K562 (cell line): ENCODE results near the gene NPVF. TPM values are rescaled to one million over a fixed set of nuclear protein-coding genes. Genes with fewer than 3 reads are reported as not detected.

Experiments
- ATAC-seq: fragments of 200-7000 bp; cut with Tn5 transposase; 3 replicates; pipeline ENCODE4 v1.9.1; 2020; ENCODE audit warnings: moderate library complexity
- BruUV-seq: library from RNA; stranded (reverse); fragments of 400-500 nt; replicated peaks from 2 replicates; lab custom pipeline; 2021; lab: Mats Ljungman, UMichigan
- CTCF ChIA-PET: fragments of 300-600 bp; formaldehyde crosslinking; extraction: SDS; loops from one replicate; lab custom pipeline; 2021; ENCODE audit warnings: low intra/inter-chr PET ratio; lab: Yijun Ruan, JAX
- POLR2A ChIA-PET: fragments of 300-600, 350-650 bp; sonication (Branson Sonifier 250); formaldehyde crosslinking; extraction: SDS; loops from one replicate; lab custom pipeline; 2021; ENCODE audit warnings: antibody characterized with exemption, inconsistent platforms; lab: Yijun Ruan, JAX
- DNase-seq, 4 experiments: peaks; one replicate each; pipeline versions ENCODE4 v3.0.0 to v3.0.0-alpha.2; 2011 to 2018; ENCODE audit warnings: low spot score in 3 of 4, mixed read lengths in 3 of 4; ENCODE audit errors: extremely low read depth in 1 of 4
- FAIRE-seq: peaks from 2 replicates; lab custom pipeline; 2011; peaks lifted over from hg19 to GRCh38; lab: Jason Lieb, UNC
- H2AFZ ChIP-seq: 2 replicates; pipeline ENCODE4 v1.6.0; 2011; ENCODE audit warnings: low read depth, low read length, control low read depth, inconsistent platforms
- H3K27ac ChIP-seq: fragments of 200-600 bp; 3 replicates; pipeline ENCODE4 v1.8.0; 2011; ENCODE audit warnings: low read depth, mild to moderate bottlenecking, control low read depth, inconsistent platforms, low read length, moderate library complexity, mixed read lengths; ENCODE audit errors: extremely low read depth
- H3K27me3 ChIP-seq, 2 experiments: fragments of 300-600 bp in 1 of 2; 2 replicates in 1 of 2; 3 replicates in 1 of 2; pipeline versions ENCODE4 v1.6.0 to v1.8.0; 2011; ENCODE audit warnings: inconsistent platforms in 2 of 2, low read length in 2 of 2, mild to moderate bottlenecking in 1 of 2, mixed read lengths in 1 of 2, moderate library complexity in 1 of 2; ENCODE audit not compliant: control insufficient read depth in 2 of 2, insufficient read depth in 2 of 2
- H3K36me3 ChIP-seq: fragments of 300-600 bp; 3 replicates; pipeline ENCODE4 v1.8.0; 2011; ENCODE audit warnings: mild to moderate bottlenecking, low read length, inconsistent platforms; ENCODE audit not compliant: control insufficient read depth, insufficient read depth
- H3K4me1 ChIP-seq, 2 experiments: fragments of 200-600 bp in 1 of 2; replicated peaks in 1 of 2; 2 replicates in 1 of 2; 3 replicates in 1 of 2; pipeline versions ENCODE4 v1.5.1 to v1.8.0; 2011; ENCODE audit warnings: inconsistent platforms in 2 of 2, low read length in 2 of 2, mild to moderate bottlenecking in 1 of 2, mixed read lengths in 1 of 2, moderate library complexity in 1 of 2; ENCODE audit not compliant: control insufficient read depth in 2 of 2, insufficient read depth in 2 of 2
- H3K4me2 ChIP-seq: 2 replicates; pipeline ENCODE4 v1.6.1; 2011; ENCODE audit warnings: low read length, control low read depth, inconsistent platforms, mixed read lengths; ENCODE audit not compliant: insufficient read depth
- H3K4me3 ChIP-seq: fragments of 200-600 bp; sonication (generic), shearing (Covaris generic); 2 replicates; pipeline ENCODE4 v1.5.1; 2016; ENCODE audit warnings: control low read depth, inconsistent platforms
- H3K79me2 ChIP-seq: fragments of 200-600 bp; 3 replicates; pipeline ENCODE4 v1.8.0; 2011; ENCODE audit warnings: low read length, inconsistent platforms; ENCODE audit not compliant: control insufficient read depth, insufficient read depth
- H3K9ac ChIP-seq, 2 experiments: 2 replicates each; pipeline versions ENCODE4 v1.6.0 to v1.6.1; 2011; ENCODE audit warnings: low read depth in 2 of 2, low read length in 2 of 2, control low read depth in 1 of 2, inconsistent platforms in 1 of 2, mild to moderate bottlenecking in 1 of 2, mixed read lengths in 1 of 2; ENCODE audit not compliant: insufficient read depth in 1 of 2
- H3K9me1 ChIP-seq: one replicate; pipeline ENCODE4 v1.6.0; 2011; ENCODE audit warnings: inconsistent platforms, mild to moderate bottlenecking, low read length, moderate library complexity; ENCODE audit not compliant: control insufficient read depth, insufficient read depth
- H3K9me3 ChIP-seq: replicated peaks from 2 replicates; pipeline ENCODE4 v1.5.1; 2011; ENCODE audit warnings: low read depth, low read length, inconsistent platforms; ENCODE audit not compliant: control insufficient read depth, insufficient read depth
- H4K20me1 ChIP-seq: replicated peaks from 2 replicates; pipeline ENCODE4 v1.6.1; 2011; ENCODE audit warnings: low read length, inconsistent platforms, mixed read lengths; ENCODE audit not compliant: control insufficient read depth, insufficient read depth
- ASH1L ChIP-seq: fragments of 450-650 bp; IDR thresholded peaks from 2 replicates; pipeline ENCODE4 v1.6.1; 2018; ENCODE audit warnings: borderline replicate concordance, mild to moderate bottlenecking, low read depth; ENCODE audit not compliant: partially characterized antibody
- BRF2 ChIP-seq: IDR thresholded peaks from 3 replicates; pipeline ENCODE4 v1.6.1; 2011; ENCODE audit warnings: borderline replicate concordance, mild to moderate bottlenecking; ENCODE audit not compliant: insufficient read length, insufficient read depth
- CGGBP1 ChIP-seq: fragments of 250-450 bp; sonication (Bioruptor Pico); IDR thresholded peaks from 2 replicates; pipeline ENCODE4 v1.9.0; 2021; ENCODE audit warnings: mild to moderate bottlenecking
- DIDO1 ChIP-seq: fragments of 450-650 bp; IDR thresholded peaks from 2 replicates; pipeline ENCODE4 v1.6.1; 2016; ENCODE audit warnings: low read depth, missing biosample characterization, missing genetic modification characterization
- E2F1 ChIP-seq: sonication (generic); formaldehyde crosslinking; IDR thresholded peaks from 2 replicates; pipeline ENCODE4 v1.8.1; 2023; ENCODE audit warnings: mild to moderate bottlenecking, missing genetic modification reagents, moderate library complexity
- ETS2 ChIP-seq: IDR thresholded peaks from 2 replicates; pipeline ENCODE4 v1.6.1; 2016; ENCODE audit warnings: borderline replicate concordance, missing genetic modification characterization, mild to moderate bottlenecking, moderate library complexity, missing compliant biosample characterization; ENCODE audit not compliant: poor library complexity, severe bottlenecking
- FOSL1 ChIP-seq: fragments of 200-800 bp; sonication (Bioruptor generic); conservative IDR thresholded peaks from 2 replicates; pipeline ENCODE4 v1.6.1; 2016; ENCODE audit warnings: missing genetic modification characterization, missing compliant biosample characterization
- GTF2E2 ChIP-seq: fragments of 200-800 bp; sonication (Bioruptor generic); IDR thresholded peaks from 2 replicates; pipeline ENCODE4 v1.6.1; 2016; ENCODE audit warnings: missing genetic modification characterization, missing compliant biosample characterization
- LEF1 ChIP-seq: fragments of 450-650 bp; IDR thresholded peaks from 2 replicates; pipeline ENCODE4 v1.6.1; 2016; ENCODE audit warnings: mild to moderate bottlenecking
- NRF1 ChIP-seq, 2 experiments: fragments of 450-650 bp; IDR thresholded peaks in 1 of 2; conservative IDR thresholded peaks in 1 of 2; 2 replicates each; pipeline ENCODE4 v1.6.1; 2014; ENCODE audit warnings: mild to moderate bottlenecking in 2 of 2
- PCBP1 ChIP-seq: fragments of 200-400 bp; formaldehyde crosslinking; IDR thresholded peaks from 2 replicates; pipeline ENCODE4 v1.6.1; 2018; ENCODE audit warnings: mild to moderate bottlenecking, low read depth, low read length; ENCODE audit not compliant: poor library complexity, severe bottlenecking
- TSHZ1 ChIP-seq: fragments of 250-450 bp; sonication (Bioruptor Pico); IDR thresholded peaks from 2 replicates; pipeline ENCODE4 v1.4.0; 2020; ENCODE audit warnings: mild to moderate bottlenecking, moderate library complexity
- ZC3H8 ChIP-seq: fragments of 450-650 bp; IDR thresholded peaks from 2 replicates; pipeline ENCODE4 v1.6.1; 2017
- ZNF175 ChIP-seq: fragments of 200-800 bp; sonication (Bioruptor generic); IDR thresholded peaks from 2 replicates; pipeline ENCODE4 v1.6.1; 2016; ENCODE audit warnings: low read depth, mild to moderate bottlenecking, missing genetic modification characterization, missing compliant biosample characterization
- ZNF239 ChIP-seq: fragments of 250-450 bp; sonication (Bioruptor Pico); IDR thresholded peaks from 2 replicates; pipeline ENCODE4 v1.4.0; 2020; ENCODE audit warnings: mild to moderate bottlenecking
- ZNF444 ChIP-seq: fragments of 250-450 bp; sonication (Bioruptor Pico); IDR thresholded peaks from 2 replicates; pipeline ENCODE4 v1.4.0; 2020; ENCODE audit warnings: mild to moderate bottlenecking, moderate library complexity
- ZSCAN32 ChIP-seq: fragments of 450-650 bp; formaldehyde crosslinking; IDR thresholded peaks from 2 replicates; pipeline ENCODE4 v1.4.0; 2020; ENCODE audit warnings: mild to moderate bottlenecking, moderate library complexity
- WGBS: fragments of 100-300 bp; shearing (Covaris generic); methylation state at CpG from one replicate; pipeline ENCODE4 v1.1.6; 2016; ENCODE audit warnings: low coverage, mixed read lengths; ENCODE audit not compliant: insufficient coverage; ENCODE audit errors: missing lambda C conversion rate; 5-methylcytosine and 5-hydroxymethylcytosine counted together
- in situ Hi-C: fragments of 300-500 bp; cut with MboI; formaldehyde crosslinking; loops from 4 replicates; pipeline ENCODE4 v1.15.0; 2018; ENCODE audit warnings: inconsistent platforms, mixed read lengths
- intact Hi-C: fragments of 100-400 bp; cut with micrococcal nuclease; formaldehyde crosslinking; loops from 2 replicates; pipeline ENCODE4 v1.14.2; 2022
- polyA plus RNA-seq, 8 experiments: library from polyadenylated mRNA; depleted of rRNA in 4 of 8; stranded (reverse) in 5 of 8; unstranded in 3 of 8; fragments of >200 nt; fragmentation: Nextera tagmentation in 2 of 8; fragmentation: Illumina TruSeq in 1 of 8; extraction: Ambion mirVana in 2 of 8; extraction: Trizol in 1 of 8; gene quantifications; 2 replicates each; pipeline versions ENCODE4 v1.2.1 to v1.2.3, GENCODE V29; 2011 to 2014; ENCODE audit warnings: inconsistent platforms in 1 of 8, missing spikeins in 1 of 8
- total RNA-seq, 7 experiments: library from RNA; depleted of rRNA in 6 of 7; stranded (reverse); fragments of >200 nt in 6 of 7; fragmentation: Illumina TruSeq in 2 of 7; extraction: Trizol in 2 of 7; gene quantifications; 2 replicates each; pipeline versions ENCODE4 v1.2.1 to v1.2.3, GENCODE V29; 2011 to 2021; ENCODE audit warnings: low replicate concordance in 1 of 7

NPVF gene
- total and polyA plus RNA-seq, 9 of the 15 experiments (the other 6 are each of a cell fraction or from before 2014, with no cell fraction given), result not detected

GRCh38 chr7:25256333-25256819 lies 28.1 kb upstream of the NPVF start:
- ChIA-PET CTCF (interaction anchor here (0.6 to 0.7 kb wide), 2 partner anchors 134 to 135 kb away, joined by 3 read pairs; no protein-coding TSS in a partner anchor), POLR2A (interaction anchor here (0.6 to 1.5 kb wide), 3 partner anchors 10 to 452 kb away, joined by 3 to 4 read pairs (median 4); no protein-coding TSS in a partner anchor)
- Histone ChIP-seq H4K20me1 (no peaks in the 10 kb centered on the region), H3K4me1 (no peaks in the 10 kb centered on the region; a peak in 1 of 5 replicates), H3K4me2 (no peak overlapping the region), H3K79me2 (no peaks in the 10 kb centered on the region), H3K9me1 (no peaks in the 10 kb centered on the region), H3K9me3 (no peaks in the 10 kb centered on the region), H3K9ac (no peak overlapping the region), H3K36me3 (no peaks in the 10 kb centered on the region), H3K27ac (no peak overlapping the region), H3K4me3 (no peak overlapping the region), H3K27me3 (peaks cover 0 to 8% of the 10 kb centered on the region in 2 experiments; a peak in 1 of 5 replicates), H2AFZ (no peak overlapping the region)
- intact Hi-C loops, result no loop called here
- DNase-seq (no peak), FAIRE-seq (no peak), ATAC-seq (no peak)
- no TSS peak for BruUV-seq
- 0% methylated on average over 6 of the region's 6 CpGs for WGBS
- in situ Hi-C loops, result loop anchor here (5.0 kb wide), 1 partner anchor 131 kb away; no protein-coding TSS in a partner anchor
- TF ChIP-seq ZNF239 (CRISPR knock-in tag), result no peak
- TF ChIP-seq ASH1L, result no peak
- TF ChIP-seq ZNF444 (CRISPR knock-in tag), result no peak
- no peak for TF ChIP-seq BRF2
- TF ChIP-seq ZNF175 (CRISPR knock-in tag), result no peak
- TF ChIP-seq PCBP1, result no peak
- TF ChIP-seq NRF1 (conservative IDR thresholded peaks at IDR 0.05 in 1 of 2, IDR thresholded peaks at IDR 0.05 in 1 of 2), result no peak
- TF ChIP-seq GTF2E2 (tag), result no peak
- TF ChIP-seq ZC3H8, result no peak
- TF ChIP-seq LEF1, result no peak
- no peak for TF ChIP-seq ETS2
- TF ChIP-seq CGGBP1, result no peak
- no peak for TF ChIP-seq E2F1 (CRISPR knock-in tag)
- no peak for TF ChIP-seq TSHZ1 (CRISPR knock-in tag)
- TF ChIP-seq FOSL1 (tag), result no peak
- no peak for TF ChIP-seq ZSCAN32 (CRISPR knock-in tag)
- TF ChIP-seq DIDO1 (tag), result no peak
